Common myeloid progenitor, CD34-positive (primary cell): ENCODE results near the gene SHTN1.

Experiments
- CTCF ChIA-PET: fragments of 350-600 bp; sonication (Branson Sonifier 250); formaldehyde crosslinking; loops from one replicate; lab custom pipeline; 2021; ENCODE audit warnings: antibody characterized with exemption; lab: Charles Lee
- POLR2A ChIA-PET: fragments of 350-600 bp; sonication (Branson Sonifier 250); formaldehyde crosslinking; loops from one replicate; lab custom pipeline; 2021; ENCODE audit warnings: antibody characterized with exemption; lab: Charles Lee
- DNase-seq, 3 donors: peaks; one replicate each; pipeline versions ENCODE4 v3.0.0 to v3.0.0-alpha.2; 2013
- H3K27ac ChIP-seq, 2 experiments: 1 replicate in 1 of 2; 2 replicates in 1 of 2; pipeline ENCODE4 v1.7.0; 2013; ENCODE audit warnings: inconsistent platforms in 2 of 2, low read length in 2 of 2, mild to moderate bottlenecking in 2 of 2, low read depth in 1 of 2, moderate library complexity in 1 of 2; ENCODE audit not compliant: severe bottlenecking in 2 of 2, insufficient read depth in 1 of 2, poor library complexity in 1 of 2
- H3K27me3 ChIP-seq, 5 experiments: replicated peaks in 2 of 5; 1 replicate in 3 of 5; 2 replicates in 2 of 5; pipeline versions ENCODE4 v1.6.1 to v1.7.0; 2013; ENCODE audit warnings: low read length in 4 of 5, mild to moderate bottlenecking in 2 of 5, moderate library complexity in 2 of 5, inconsistent platforms in 1 of 5; ENCODE audit not compliant: insufficient read depth in 5 of 5, control insufficient read depth in 4 of 5
- H3K36me3 ChIP-seq, 4 experiments: 1 replicate in 2 of 4; 2 replicates in 2 of 4; pipeline versions ENCODE4 v1.6.1 to v1.7.0; 2013; ENCODE audit warnings: low read length in 3 of 4, control low read depth in 1 of 4, mild to moderate bottlenecking in 1 of 4; ENCODE audit not compliant: control insufficient read depth in 4 of 4, insufficient read depth in 4 of 4
- H3K4me1 ChIP-seq, 4 experiments: 1 replicate in 3 of 4; 2 replicates in 1 of 4; pipeline versions ENCODE4 v1.6.1 to v1.7.1; 2013; ENCODE audit warnings: low read length in 3 of 4, mild to moderate bottlenecking in 3 of 4, control low read depth in 1 of 4, inconsistent platforms in 1 of 4, moderate library complexity in 1 of 4; ENCODE audit not compliant: control insufficient read depth in 4 of 4, insufficient read depth in 4 of 4; ENCODE audit errors: control extremely low read depth in 1 of 4
- H3K4me3 ChIP-seq, 7 experiments: 1 replicate in 4 of 7; 2 replicates in 3 of 7; pipeline versions ENCODE4 v1.5.1 to v1.7.0; 2013; ENCODE audit warnings: mild to moderate bottlenecking in 7 of 7, low read length in 6 of 7, moderate library complexity in 6 of 7, inconsistent platforms in 2 of 7, low read depth in 2 of 7, control low read depth in 1 of 7; ENCODE audit not compliant: insufficient read depth in 4 of 7, control insufficient read depth in 1 of 7; ENCODE audit errors: extremely low read depth in 1 of 7
- H3K9me3 ChIP-seq, 5 experiments: 1 replicate in 4 of 5; 2 replicates in 1 of 5; pipeline versions ENCODE4 v1.6.1 to v1.7.1; 2013; ENCODE audit warnings: low read length in 4 of 5, mild to moderate bottlenecking in 2 of 5, inconsistent platforms in 1 of 5, low read depth in 1 of 5, moderate library complexity in 1 of 5; ENCODE audit not compliant: control insufficient read depth in 4 of 5, insufficient read depth in 2 of 5; ENCODE audit errors: control extremely low read depth in 1 of 5
- WGBS: methylation state at CpG from one replicate; pipeline ENCODE4 v1.1.5; 2013; ENCODE audit not compliant: insufficient coverage; 5-methylcytosine and 5-hydroxymethylcytosine counted together

The SHTN1 gene

GRCh38 chr10:116919706-116920105 is 85.3 kb downstream of the SHTN1 start:
- peaks cover 0 to 2% (median 0%) of the 10 kb centered on the region in 4 experiments for H3K4me1 ChIP-seq
- WGBS, result 100% methylated on average over 1 of the region's 2 CpGs
- ChIA-PET CTCF (no interaction called here), POLR2A (no interaction called here)
- H3K4me3 ChIP-seq, result no peak overlapping the region
- H3K36me3 ChIP-seq, result no peaks in the 10 kb centered on the region
- H3K27ac ChIP-seq, result no peak overlapping the region
- H3K27me3 ChIP-seq, result no peaks in the 10 kb centered on the region
- no peaks in the 10 kb centered on the region for H3K9me3 ChIP-seq
- DNase-seq, result no peak

- POLR2A ChIA-PET, result no interaction called here
- CTCF ChIA-PET, result no interaction called here
- WGBS, result no CpG with 5 or more reads among the region's 2 CpGs
- no peak overlapping the region for H3K4me3 ChIP-seq
- no peaks in the 10 kb centered on the region for H3K27me3 ChIP-seq
- no peaks in the 10 kb centered on the region for H3K9me3 ChIP-seq
- peaks cover 0 to 2% (median 2%) of the 10 kb centered on the region in 4 experiments for H3K4me1 ChIP-seq
- no peaks in the 10 kb centered on the region for H3K36me3 ChIP-seq
- H3K27ac ChIP-seq, result no peak overlapping the region
- DNase-seq, result no peak
These were observed 85.8 kb downstream of the SHTN1 start for GRCh38 chr10:116919164-116919563.

- peaks cover 0 to 2% (median 2%) of the 10 kb centered on the region in 4 experiments for H3K4me1 ChIP-seq
- H3K9me3 ChIP-seq, result no peaks in the 10 kb centered on the region
- DNase-seq, result no peak
- no peak overlapping the region for H3K27ac ChIP-seq
- POLR2A ChIA-PET, result no interaction called here
- CTCF ChIA-PET, result no interaction called here
- H3K36me3 ChIP-seq, result no peaks in the 10 kb centered on the region
- WGBS, result no CpG with 5 or more reads among the region's 2 CpGs
- no peaks in the 10 kb centered on the region for H3K27me3 ChIP-seq
- no peak overlapping the region for H3K4me3 ChIP-seq
These were observed 86.4 kb downstream of the SHTN1 start for GRCh38 chr10:116918583-116918982.

GRCh38 chr10:116917481-116917880 is 87.5 kb downstream of the SHTN1 start:
- no CpG with 5 or more reads among the region's 3 CpGs for WGBS
- Histone ChIP-seq H3K27me3 (no peaks in the 10 kb centered on the region), H3K4me3 (no peak overlapping the region), H3K27ac (no peak overlapping the region), H3K36me3 (no peaks in the 10 kb centered on the region), H3K4me1 (peaks cover 0 to 2% (median 2%) of the 10 kb centered on the region in 4 experiments), H3K9me3 (no peaks in the 10 kb centered on the region)
- ChIA-PET CTCF (no interaction called here), POLR2A (no interaction called here)
- no peak for DNase-seq

GRCh38 chr10:116915340-116915739 is 89.6 kb downstream of the SHTN1 start:
- ChIA-PET POLR2A (no interaction called here), CTCF (interaction anchor here (0.8 to 1.2 kb wide), 2 partner anchors 14 to 24 kb away, joined by 3 to 4 read pairs; no protein-coding TSS in a partner anchor)
- Histone ChIP-seq H3K9me3 (no peaks in the 10 kb centered on the region), H3K4me1 (peaks cover 0 to 2% (median 2%) of the 10 kb centered on the region in 4 experiments), H3K27ac (no peak overlapping the region), H3K36me3 (no peaks in the 10 kb centered on the region), H3K4me3 (no peak overlapping the region), H3K27me3 (no peaks in the 10 kb centered on the region)
- DNase-seq, result peak in 2 of 3 donors; percentile 42 to 60
- 0% methylated on average over 2 of the region's 2 CpGs for whole genome bisulfite sequencing

GRCh38 chr10:116913695-116914094 is 91.3 kb downstream of the SHTN1 start:
- no CpG with 5 or more reads among the region's 1 CpG for WGBS
- no peak for DNase-seq
- Histone ChIP-seq H3K27me3 (no peaks in the 10 kb centered on the region), H3K36me3 (no peaks in the 10 kb centered on the region), H3K4me1 (peaks cover 0 to 2% (median 2%) of the 10 kb centered on the region in 4 experiments), H3K4me3 (no peak overlapping the region), H3K27ac (no peak overlapping the region), H3K9me3 (no peaks in the 10 kb centered on the region)
- POLR2A ChIA-PET, result no interaction called here
- CTCF ChIA-PET, result interaction anchor here (1.2 kb wide), 1 partner anchor 253 kb away, joined by 3 read pairs; no protein-coding TSS in a partner anchor

GRCh38 chr10:116912162-116912561 is 92.8 kb downstream of the SHTN1 start:
- ChIA-PET POLR2A (no interaction called here), CTCF (no interaction called here)
- Histone ChIP-seq H3K4me1 (peaks cover 0 to 2% (median 2%) of the 10 kb centered on the region in 4 experiments), H3K27ac (no peak overlapping the region), H3K27me3 (no peaks in the 10 kb centered on the region), H3K36me3 (no peaks in the 10 kb centered on the region), H3K9me3 (no peaks in the 10 kb centered on the region), H3K4me3 (no peak overlapping the region)
- DNase-seq, result no peak
- WGBS, result 90% methylated on average over 1 of the region's 1 CpG
